A549 (cell line): Measurements from ENCODE around the gene NT5E. TPM values are rescaled to one million over a fixed set of nuclear protein-coding genes. Genes with fewer than 3 reads are reported as not detected.

ENCODE experiments used
- ATAC-seq, 2 experiments: fragments of 200-7000 bp in 1 of 2; fragments of >200 bp in 1 of 2; cut with Nextera tagmentation in 1 of 2; cut with Tn5 transposase in 1 of 2; 3 replicates each; pipeline versions ENCODE4 v1.8.0 to v1.9.1; 2018 to 2020; ENCODE audit warnings: mild to moderate bottlenecking in 1 of 2, moderate library complexity in 1 of 2
- CTCF ChIA-PET: fragments of 300-600 bp; sonication (Branson Sonifier 250); formaldehyde crosslinking; extraction: SDS; loops from one replicate; lab custom pipeline; 2021; ENCODE audit warnings: antibody characterized with exemption, inconsistent platforms; lab: Yijun Ruan, JAX
- POLR2A ChIA-PET: fragments of 350-600 bp; formaldehyde crosslinking; extraction: SDS; loops from one replicate; lab custom pipeline; 2021; ENCODE audit warnings: antibody characterized with exemption, inconsistent platforms; lab: Yijun Ruan, JAX
- DNase-seq, 2 experiments: peaks; one replicate each; pipeline versions ENCODE4 v3.0.0 to v3.0.0-alpha.2; 2011 to 2016; ENCODE audit warnings: low read depth in 1 of 2, low spot score in 1 of 2
- FAIRE-seq: peaks from 2 replicates; lab custom pipeline; 2011; peaks lifted over from hg19 to GRCh38; lab: Jason Lieb, UNC
- H3K27ac ChIP-seq, 2 experiments: fragments of >200 bp; sonication (Bioruptor Twin); formaldehyde crosslinking; 3 replicates each; pipeline ENCODE4 v1.5.1; 2016 to 2017
- H3K4me1 ChIP-seq: fragments of >200 bp; sonication (Bioruptor Twin); formaldehyde crosslinking; 3 replicates; pipeline ENCODE4 v1.6.1; 2016
- H3K4me2 ChIP-seq: fragments of >200 bp; sonication (Bioruptor Twin); formaldehyde crosslinking; 3 replicates; pipeline ENCODE4 v1.6.1; 2016
- H3K4me3 ChIP-seq: fragments of >200 bp; sonication (Bioruptor Twin); formaldehyde crosslinking; 3 replicates; pipeline ENCODE4 v1.5.1; 2016
- H3K9me3 ChIP-seq: fragments of >200 bp; sonication (Bioruptor Twin); formaldehyde crosslinking; 3 replicates; pipeline ENCODE4 v1.6.1; 2016
- CHD4 ChIP-seq: fragments of 200-600 bp; sonication (generic); IDR thresholded peaks from 2 replicates; pipeline ENCODE4 v1.6.1; 2016; ENCODE audit warnings: antibody characterized with exemption, mild to moderate bottlenecking, borderline replicate concordance
- EHMT2 ChIP-seq: fragments of 200-600 bp; sonication (generic); IDR thresholded peaks from 2 replicates; pipeline ENCODE4 v1.6.1; 2016; ENCODE audit warnings: antibody characterized with exemption, low read depth, mild to moderate bottlenecking, moderate library complexity
- ESRRA ChIP-seq: fragments of 150-350 bp; IDR thresholded peaks from 2 replicates; pipeline ENCODE4 v1.6.1; 2014; ENCODE audit warnings: mild to moderate bottlenecking, low read length, borderline replicate concordance
- FOSB ChIP-seq: fragments of 250-450 bp; sonication (Bioruptor Pico); IDR thresholded peaks from 2 replicates; pipeline ENCODE4 v1.5.0; 2020; ENCODE audit warnings: mild to moderate bottlenecking, moderate library complexity
- FOSL2 ChIP-seq, 2 experiments: fragments of 450-650 bp in 1 of 2; fragments of >200 bp in 1 of 2; sonication (Bioruptor Twin) in 1 of 2; formaldehyde crosslinking; IDR thresholded peaks; 2 replicates each; pipeline versions ENCODE4 v1.5.0 to v1.6.1; 2016 to 2020; ENCODE audit warnings: mild to moderate bottlenecking in 1 of 2, moderate library complexity in 1 of 2
- HDAC2 ChIP-seq: fragments of 200-600 bp; sonication (generic); IDR thresholded peaks from 2 replicates; pipeline ENCODE4 v1.6.1; 2016
- HOXA7 ChIP-seq: fragments of 250-450 bp; sonication (Bioruptor Pico); IDR thresholded peaks from 2 replicates; pipeline ENCODE4 v1.5.0; 2020; ENCODE audit warnings: mild to moderate bottlenecking, moderate library complexity
- HOXB13 ChIP-seq: fragments of 250-450 bp; sonication (Bioruptor Pico); IDR thresholded peaks from 2 replicates; pipeline ENCODE4 v1.5.0; 2020; ENCODE audit warnings: low read depth, mild to moderate bottlenecking, moderate library complexity
- HOXB5 ChIP-seq: fragments of 250-450 bp; sonication (Bioruptor Pico); IDR thresholded peaks from 2 replicates; pipeline ENCODE4 v1.5.0; 2020; ENCODE audit warnings: mild to moderate bottlenecking, moderate library complexity
- JUN ChIP-seq, 2 experiments: fragments of >200 bp; sonication (Bioruptor Twin); formaldehyde crosslinking; IDR thresholded peaks; 2 replicates in 1 of 2; 3 replicates in 1 of 2; pipeline ENCODE4 v1.6.1; 2016 to 2017
- JUNB ChIP-seq: fragments of >200 bp; sonication (Bioruptor Twin); formaldehyde crosslinking; IDR thresholded peaks from 2 replicates; pipeline ENCODE4 v1.6.1; 2016
- MAZ ChIP-seq: fragments of 150-350 bp; IDR thresholded peaks from 2 replicates; pipeline ENCODE4 v1.6.1; 2014; ENCODE audit warnings: antibody characterized with exemption, low read depth, low read length, borderline replicate concordance
- MYC ChIP-seq: IDR thresholded peaks from 2 replicates; pipeline ENCODE4 v1.6.1; 2012; ENCODE audit warnings: mild to moderate bottlenecking, inconsistent platforms, low read length, improper control_type of control experiment, borderline replicate concordance
- POLR2A ChIP-seq: IDR thresholded peaks from 2 replicates; pipeline ENCODE4 v1.6.1; 2012; ENCODE audit warnings: mild to moderate bottlenecking, low read length
- RARB ChIP-seq: fragments of 250-450 bp; sonication (Bioruptor Pico); IDR thresholded peaks from 2 replicates; pipeline ENCODE4 v1.8.0; 2021; ENCODE audit warnings: mild to moderate bottlenecking, moderate library complexity
- RCOR1 ChIP-seq: fragments of 150-350 bp; IDR thresholded peaks from 2 replicates; pipeline ENCODE4 v1.6.1; 2014; ENCODE audit warnings: antibody characterized with exemption, low read length, low read depth
- REST ChIP-seq: fragments of 200-600 bp; sonication (generic); IDR thresholded peaks from 2 replicates; pipeline ENCODE4 v1.6.1; 2016; ENCODE audit warnings: antibody characterized with exemption, mild to moderate bottlenecking, moderate library complexity
- SREBF2 ChIP-seq: fragments of 450-650 bp; IDR thresholded peaks from 2 replicates; pipeline ENCODE4 v1.6.1; 2014; ENCODE audit warnings: mild to moderate bottlenecking, moderate library complexity
- USF2 ChIP-seq: fragments of 450-650 bp; IDR thresholded peaks from 2 replicates; pipeline ENCODE4 v1.6.1; 2014; ENCODE audit warnings: antibody characterized with exemption
- ZNF302 ChIP-seq: fragments of 250-450 bp; sonication (Bioruptor Pico); IDR thresholded peaks from 2 replicates; pipeline ENCODE4 v1.9.0; 2021; ENCODE audit warnings: inconsistent platforms, mild to moderate bottlenecking, moderate library complexity
- ZSCAN20 ChIP-seq: fragments of 250-450 bp; sonication (Bioruptor Pico); IDR thresholded peaks from 2 replicates; pipeline ENCODE4 v1.8.0; 2022; ENCODE audit warnings: mild to moderate bottlenecking, moderate library complexity
- WGBS: methylation state at CpG from one replicate; pipeline ENCODE4 v1.1.6; 2017; ENCODE audit errors: missing lambda C conversion rate; 5-methylcytosine and 5-hydroxymethylcytosine counted together
- polyA plus RNA-seq, 4 experiments: library from polyadenylated mRNA; depleted of rRNA in 3 of 4; stranded (reverse); fragments of >200 nt; fragmentation: RNase III in 1 of 4; extraction: RNeasy Plus Mini Kit Qiagen cat#74134 plus additional on column Dnase treatment in 1 of 4; gene quantifications; 2 replicates in 3 of 4; 3 replicates in 1 of 4; pipeline ENCODE4 v1.2.3, GENCODE V29; 2011 to 2017

The NT5E gene
- polyA plus RNA-seq, 2 of the 4 experiments (the other 2 are of a cell fraction) = 18.9 to 54.8 TPM

- WGBS = 31% methylated on average over 4 of the region's 4 CpGs
- peak overlapping the region in 1 of 2 experiments; percentile 54; a peak in 1 of 6 replicates for H3K27ac ChIP-seq
- FAIRE-seq (no peak), DNase-seq (no peak), ATAC-seq (no peak)
- no peak overlapping the region for H3K4me3 ChIP-seq
- peaks cover 69% of the 10 kb centered on the region for H3K4me1 ChIP-seq
- ChIA-PET CTCF (interaction anchor here (0.8 to 1.1 kb wide), 2 partner anchors 20 to 104 kb away, joined by 3 to 4 read pairs; no protein-coding TSS in a partner anchor), POLR2A (interaction anchor here (1.6 kb wide), 1 partner anchor 9 kb away, joined by 5 read pairs; the partner anchor contains the start of gene NT5E)
- TF ChIP-seq HOXB13 (CRISPR knock-in tag) = no peak
- no peak for TF ChIP-seq HOXB5 (CRISPR knock-in tag)
- no peak for TF ChIP-seq RARB (CRISPR knock-in tag)
- no peak for TF ChIP-seq POLR2A
- no peak for TF ChIP-seq FOSL2 (IDR thresholded peaks at IDR 0.05)
- TF ChIP-seq FOSL2 (CRISPR knock-in tag; IDR thresholded peaks at IDR 0.05) = no peak
- no peak for TF ChIP-seq MAZ
- TF ChIP-seq JUN (IDR thresholded peaks at IDR 0.05) = no peak
- TF ChIP-seq HOXA7 (CRISPR knock-in tag) = no peak
- no peak for TF ChIP-seq USF2
- no peak for TF ChIP-seq ZSCAN20
- TF ChIP-seq EHMT2 = no peak
- no peak for TF ChIP-seq ZNF302 (CRISPR knock-in tag)
- TF ChIP-seq CHD4 = no peak
- no peak for TF ChIP-seq FOSB
- H3K9me3 ChIP-seq = no peaks in the 10 kb centered on the region
- H3K4me2 ChIP-seq = peak overlapping the region; percentile 35
These were observed 9.5 kb downstream of the NT5E start for GRCh38 chr6:85459224-85459901.

GRCh38 chr6:85460154-85460920 lies 10.5 kb downstream of the NT5E start:
- no peak for TF ChIP-seq RCOR1
- TF ChIP-seq ESRRA = no peak
- TF ChIP-seq REST = no peak
- no peak for TF ChIP-seq JUNB
- TF ChIP-seq MYC = no peak
- TF ChIP-seq SREBF2 = no peak
- no peak for TF ChIP-seq HDAC2
- no peak for TF ChIP-seq JUN (IDR thresholded peaks at IDR 0.05)
- TF ChIP-seq, all 56 proteins: peak for 0
- WGBS = 48% methylated on average over 4 of the region's 4 CpGs
- H3K4me3 ChIP-seq = no peak overlapping the region
- peaks cover 79% of the 10 kb centered on the region for H3K4me1 ChIP-seq
- POLR2A ChIA-PET = interaction anchor here (1.5 kb wide), 1 partner anchor 11 kb away, joined by 3 read pairs; the partner anchor contains the start of gene NT5E
- H3K9me3 ChIP-seq = no peaks in the 10 kb centered on the region
- FAIRE-seq (no peak), DNase-seq (no peak), ATAC-seq (no peak)
- CTCF ChIA-PET = no interaction called here
- peak overlapping the region in 1 of 2 experiments; percentile 85; a peak in 3 of 6 replicates for H3K27ac ChIP-seq
- H3K4me2 ChIP-seq = peak overlapping the region; percentile 34
